HEK293 (cell line): ENCODE results near the gene SAP25.

Experiments used
- GFI1B ChIP-seq: fragments of 450-650 bp; formaldehyde crosslinking; IDR thresholded peaks from 2 replicates; pipeline ENCODE4 v1.5.1; 2016; ENCODE audit warnings: missing biosample characterization, missing genetic modification characterization
- GLI4 ChIP-seq: fragments of 450-650 bp; formaldehyde crosslinking; IDR thresholded peaks from 2 replicates; pipeline ENCODE4 v1.5.1; 2016; ENCODE audit warnings: missing biosample characterization, missing genetic modification characterization
- GLIS2 ChIP-seq: fragments of 450-650 bp; formaldehyde crosslinking; IDR thresholded peaks from 2 replicates; pipeline ENCODE4 v1.5.1; 2016; ENCODE audit warnings: missing biosample characterization, missing genetic modification characterization
- KLF10 ChIP-seq: fragments of 450-650 bp; IDR thresholded peaks from 2 replicates; pipeline ENCODE4 v1.5.1; 2018; ENCODE audit warnings: missing biosample characterization, mild to moderate bottlenecking, missing genetic modification characterization
- YY2 ChIP-seq: fragments of 450-650 bp; formaldehyde crosslinking; IDR thresholded peaks from 2 replicates; pipeline ENCODE4 v1.5.1; 2016; ENCODE audit warnings: missing biosample characterization, missing genetic modification characterization
- ZBTB1 ChIP-seq: fragments of 450-650 bp; formaldehyde crosslinking; IDR thresholded peaks from 2 replicates; pipeline ENCODE4 v1.5.1; 2016; ENCODE audit warnings: missing biosample characterization, missing genetic modification characterization
- ZBTB8A ChIP-seq: fragments of 450-650 bp; formaldehyde crosslinking; IDR thresholded peaks from 2 replicates; pipeline ENCODE4 v1.5.1; 2016; ENCODE audit warnings: missing biosample characterization, missing genetic modification characterization
- ZNF10 ChIP-seq: fragments of 450-650 bp; formaldehyde crosslinking; IDR thresholded peaks from 2 replicates; pipeline ENCODE4 v1.5.1; 2017; ENCODE audit warnings: missing biosample characterization, missing genetic modification characterization
- ZNF174 ChIP-seq: fragments of 450-650 bp; formaldehyde crosslinking; IDR thresholded peaks from 2 replicates; pipeline ENCODE4 v1.5.0; 2017; ENCODE audit warnings: missing biosample characterization, mild to moderate bottlenecking, missing genetic modification characterization
- ZNF175 ChIP-seq: fragments of 450-650 bp; formaldehyde crosslinking; IDR thresholded peaks from 2 replicates; pipeline ENCODE4 v1.5.1; 2016; ENCODE audit warnings: missing biosample characterization, missing genetic modification characterization
- ZNF239 ChIP-seq: fragments of 450-650 bp; formaldehyde crosslinking; IDR thresholded peaks from 2 replicates; pipeline ENCODE4 v1.5.1; 2016; ENCODE audit warnings: missing biosample characterization, missing genetic modification characterization
- ZNF274 ChIP-seq, 2 experiments: fragments of 200-500 bp in 1 of 2; fragments of 450-650 bp in 1 of 2; sonication (Bioruptor generic) in 1 of 2; formaldehyde crosslinking in 1 of 2; IDR thresholded peaks; 2 replicates each; pipeline versions ENCODE4 v1.5.1 to v1.6.1; 2014 to 2016; ENCODE audit warnings: borderline replicate concordance in 1 of 2, inconsistent platforms in 1 of 2, low read length in 1 of 2, missing biosample characterization in 1 of 2, missing genetic modification characterization in 1 of 2
- ZNF302 ChIP-seq: fragments of 450-650 bp; formaldehyde crosslinking; IDR thresholded peaks from 2 replicates; pipeline ENCODE4 v1.5.1; 2016; ENCODE audit warnings: missing biosample characterization, missing genetic modification characterization, low read depth
- ZNF324 ChIP-seq: fragments of 450-650 bp; formaldehyde crosslinking; IDR thresholded peaks from 2 replicates; pipeline ENCODE4 v1.5.1; 2016; ENCODE audit warnings: missing biosample characterization, missing genetic modification characterization
- ZNF341 ChIP-seq: fragments of 450-650 bp; formaldehyde crosslinking; IDR thresholded peaks from 2 replicates; pipeline ENCODE4; 2016; ENCODE audit warnings: low read depth, missing biosample characterization, missing genetic modification characterization
- ZNF354C ChIP-seq: fragments of 450-650 bp; formaldehyde crosslinking; IDR thresholded peaks from 2 replicates; pipeline ENCODE4 v1.5.1; 2016; ENCODE audit warnings: missing biosample characterization, missing genetic modification characterization, low read depth, borderline replicate concordance
- ZNF394 ChIP-seq: fragments of 450-650 bp; formaldehyde crosslinking; IDR thresholded peaks from 2 replicates; pipeline ENCODE4 v1.5.1; 2016; ENCODE audit warnings: missing biosample characterization, missing genetic modification characterization, mild to moderate bottlenecking, moderate library complexity, borderline replicate concordance
- ZNF501 ChIP-seq: fragments of 450-650 bp; formaldehyde crosslinking; IDR thresholded peaks from 2 replicates; pipeline ENCODE4 v1.5.1; 2016; ENCODE audit warnings: missing biosample characterization, missing genetic modification characterization
- ZNF529 ChIP-seq: fragments of 450-650 bp; formaldehyde crosslinking; IDR thresholded peaks from 2 replicates; pipeline ENCODE4 v1.5.1; 2017; ENCODE audit warnings: missing genetic modification characterization, missing biosample characterization; ENCODE audit not compliant: insufficient replicate concordance
- ZNF558 ChIP-seq: fragments of 450-650 bp; formaldehyde crosslinking; IDR thresholded peaks from 2 replicates; pipeline ENCODE4 v1.5.1; 2016; ENCODE audit warnings: missing biosample characterization, missing genetic modification characterization
- ZNF623 ChIP-seq: fragments of 450-650 bp; formaldehyde crosslinking; IDR thresholded peaks from 2 replicates; pipeline ENCODE4 v1.5.1; 2016; ENCODE audit warnings: missing biosample characterization, missing genetic modification characterization
- ZNF629 ChIP-seq: fragments of 450-650 bp; formaldehyde crosslinking; IDR thresholded peaks from 2 replicates; pipeline ENCODE4 v1.5.1; 2017; ENCODE audit warnings: missing biosample characterization, missing genetic modification characterization
- ZNF76 ChIP-seq: fragments of 450-650 bp; formaldehyde crosslinking; IDR thresholded peaks from 2 replicates; pipeline ENCODE4; 2016; ENCODE audit warnings: low read depth, missing biosample characterization, missing genetic modification characterization, borderline replicate concordance
- ZNF837 ChIP-seq: fragments of 450-650 bp; formaldehyde crosslinking; IDR thresholded peaks from 2 replicates; pipeline ENCODE4 v1.5.1; 2016; ENCODE audit warnings: missing biosample characterization, missing genetic modification characterization
- ZXDB ChIP-seq: fragments of 450-650 bp; formaldehyde crosslinking; IDR thresholded peaks from 2 replicates; pipeline ENCODE4 v1.5.1; 2016; ENCODE audit warnings: missing biosample characterization, missing genetic modification characterization
- TF ChIP-seq, protein P1 (sequence below): fragments of 450-650 bp; IDR thresholded peaks from 2 replicates; pipeline ENCODE4 v1.5.1; 2018; ENCODE audit warnings: missing biosample characterization, mild to moderate bottlenecking, missing genetic modification characterization
- TF ChIP-seq, protein P2 (sequence below): IDR thresholded peaks from 2 replicates; pipeline ENCODE4 v1.6.1; 2011; ENCODE audit warnings: mild to moderate bottlenecking, low read depth, low read length, borderline replicate concordance
- TF ChIP-seq, protein P3 (sequence below): fragments of 450-650 bp; formaldehyde crosslinking; IDR thresholded peaks from 2 replicates; pipeline ENCODE4 v1.5.1; 2017; ENCODE audit warnings: missing biosample characterization, missing genetic modification characterization
- TF ChIP-seq, protein P4 (sequence below): fragments of 450-650 bp; formaldehyde crosslinking; IDR thresholded peaks from 2 replicates; pipeline ENCODE4 v1.5.1; 2017; ENCODE audit warnings: missing biosample characterization, missing genetic modification characterization
- TF ChIP-seq, protein P5 (sequence below): fragments of 450-650 bp; formaldehyde crosslinking; IDR thresholded peaks from 2 replicates; pipeline ENCODE4 v1.5.1; 2016; ENCODE audit warnings: missing biosample characterization, missing genetic modification characterization

The SAP25 gene

DNA sequence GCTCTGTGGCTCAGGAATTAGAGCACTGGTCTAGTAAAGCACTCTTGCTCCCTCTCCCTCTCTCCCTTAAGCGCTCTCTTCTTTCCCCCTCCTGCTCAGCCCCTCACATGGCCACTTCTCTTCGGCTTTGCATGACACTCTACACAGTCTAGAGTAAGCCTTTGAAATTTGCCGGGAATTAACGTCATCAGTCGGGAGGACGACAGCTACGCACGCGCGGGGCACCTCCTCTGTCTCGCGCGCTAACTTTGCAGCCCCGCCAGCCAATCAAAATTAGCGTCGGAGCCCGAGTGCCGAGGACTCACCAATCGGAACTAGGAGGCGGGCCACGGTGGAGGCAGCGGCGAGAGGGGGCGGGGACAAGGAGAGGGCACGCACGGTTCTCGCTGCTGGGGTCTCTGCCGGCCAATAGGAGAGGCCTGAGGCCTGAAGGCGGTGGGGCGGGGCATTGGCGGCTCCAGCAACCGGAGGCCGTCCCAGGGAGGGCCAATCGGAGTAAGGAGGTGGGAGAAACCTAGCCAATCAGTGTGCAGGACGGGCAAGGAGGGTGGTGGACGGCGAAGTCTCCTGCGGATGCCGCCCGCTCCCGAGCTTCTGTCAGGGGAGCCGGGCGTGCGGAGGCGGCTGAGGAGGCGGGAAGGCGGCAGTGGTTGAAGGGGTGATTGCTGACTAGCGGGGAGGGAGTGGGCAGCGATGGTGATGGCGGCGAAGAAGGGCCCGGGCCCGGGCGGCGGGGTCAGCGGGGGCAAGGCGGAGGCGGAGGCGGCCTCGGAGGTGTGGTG lies 34.9 kb downstream of the SAP25 start, which contains the start of gene AGFG2 (continued):
- TF ChIP-seq, protein P1, sequence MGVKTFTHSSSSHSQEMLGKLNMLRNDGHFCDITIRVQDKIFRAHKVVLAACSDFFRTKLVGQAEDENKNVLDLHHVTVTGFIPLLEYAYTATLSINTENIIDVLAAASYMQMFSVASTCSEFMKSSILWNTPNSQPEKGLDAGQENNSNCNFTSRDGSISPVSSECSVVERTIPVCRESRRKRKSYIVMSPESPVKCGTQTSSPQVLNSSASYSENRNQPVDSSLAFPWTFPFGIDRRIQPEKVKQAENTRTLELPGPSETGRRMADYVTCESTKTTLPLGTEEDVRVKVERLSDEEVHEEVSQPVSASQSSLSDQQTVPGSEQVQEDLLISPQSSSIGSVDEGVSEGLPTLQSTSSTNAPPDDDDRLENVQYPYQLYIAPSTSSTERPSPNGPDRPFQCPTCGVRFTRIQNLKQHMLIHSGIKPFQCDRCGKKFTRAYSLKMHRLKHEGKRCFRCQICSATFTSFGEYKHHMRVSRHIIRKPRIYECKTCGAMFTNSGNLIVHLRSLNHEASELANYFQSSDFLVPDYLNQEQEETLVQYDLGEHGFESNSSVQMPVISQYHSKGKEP, result no peak
- TF ChIP-seq GLIS2 (tag by site-specific recombination) (peak; percentile 100), ZNF354C (no peak), ZXDB (peak; percentile 55), ZBTB1 (tag by site-specific recombination) (0 out of 2 replicates have a peak, but pooled peaks have one; percentile 83), ZNF394 (no peak; the same call in 1 of the 2 replicates), ZNF341 (tag by site-specific recombination) (peak; percentile 36; the same call in 1 of the 2 replicates), KLF10 (peak; percentile 97), ZBTB8A (tag by site-specific recombination) (peak; percentile 78), ZNF629 (tag by site-specific recombination) (peak; percentile 94), ZNF558 (tag by site-specific recombination) (0 out of 2 replicates have a peak, but pooled peaks have one; percentile 15), ZNF623 (tag by site-specific recombination) (no peak), ZNF175 (tag by site-specific recombination) (no peak), GFI1B (tag by site-specific recombination) (no peak), ZNF274 (IDR thresholded peaks at IDR 0.05; ENCODE audit: low read length) (no peak), ZNF274 (tag by site-specific recombination; IDR thresholded peaks at IDR 0.05; ENCODE audit: borderline replicate concordance) (no peak), YY2 (tag by site-specific recombination) (peak; percentile 87), ZNF76 (tag by site-specific recombination) (peak; percentile 59; the same call in 1 of the 2 replicates), ZNF174 (no peak), ZNF501 (peak; percentile 38), ZNF324 (tag by site-specific recombination) (peak; percentile 54; the same call in 1 of the 2 replicates), ZNF10 (tag by site-specific recombination) (peak; percentile 25; the same call in 1 of the 2 replicates), ZNF837 (no peak), ZNF302 (no peak), GLI4 (tag by site-specific recombination) (no peak; the same call in 1 of the 2 replicates), ZNF529 (tag by site-specific recombination) (no peak), ZNF239 (tag by site-specific recombination) (no peak)
- TF ChIP-seq, protein P2, sequence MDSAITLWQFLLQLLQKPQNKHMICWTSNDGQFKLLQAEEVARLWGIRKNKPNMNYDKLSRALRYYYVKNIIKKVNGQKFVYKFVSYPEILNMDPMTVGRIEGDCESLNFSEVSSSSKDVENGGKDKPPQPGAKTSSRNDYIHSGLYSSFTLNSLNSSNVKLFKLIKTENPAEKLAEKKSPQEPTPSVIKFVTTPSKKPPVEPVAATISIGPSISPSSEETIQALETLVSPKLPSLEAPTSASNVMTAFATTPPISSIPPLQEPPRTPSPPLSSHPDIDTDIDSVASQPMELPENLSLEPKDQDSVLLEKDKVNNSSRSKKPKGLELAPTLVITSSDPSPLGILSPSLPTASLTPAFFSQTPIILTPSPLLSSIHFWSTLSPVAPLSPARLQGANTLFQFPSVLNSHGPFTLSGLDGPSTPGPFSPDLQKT, result no peak
- TF ChIP-seq, protein P3, sequence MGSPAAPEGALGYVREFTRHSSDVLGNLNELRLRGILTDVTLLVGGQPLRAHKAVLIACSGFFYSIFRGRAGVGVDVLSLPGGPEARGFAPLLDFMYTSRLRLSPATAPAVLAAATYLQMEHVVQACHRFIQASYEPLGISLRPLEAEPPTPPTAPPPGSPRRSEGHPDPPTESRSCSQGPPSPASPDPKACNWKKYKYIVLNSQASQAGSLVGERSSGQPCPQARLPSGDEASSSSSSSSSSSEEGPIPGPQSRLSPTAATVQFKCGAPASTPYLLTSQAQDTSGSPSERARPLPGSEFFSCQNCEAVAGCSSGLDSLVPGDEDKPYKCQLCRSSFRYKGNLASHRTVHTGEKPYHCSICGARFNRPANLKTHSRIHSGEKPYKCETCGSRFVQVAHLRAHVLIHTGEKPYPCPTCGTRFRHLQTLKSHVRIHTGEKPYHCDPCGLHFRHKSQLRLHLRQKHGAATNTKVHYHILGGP, result no peak
- TF ChIP-seq, protein P4, sequence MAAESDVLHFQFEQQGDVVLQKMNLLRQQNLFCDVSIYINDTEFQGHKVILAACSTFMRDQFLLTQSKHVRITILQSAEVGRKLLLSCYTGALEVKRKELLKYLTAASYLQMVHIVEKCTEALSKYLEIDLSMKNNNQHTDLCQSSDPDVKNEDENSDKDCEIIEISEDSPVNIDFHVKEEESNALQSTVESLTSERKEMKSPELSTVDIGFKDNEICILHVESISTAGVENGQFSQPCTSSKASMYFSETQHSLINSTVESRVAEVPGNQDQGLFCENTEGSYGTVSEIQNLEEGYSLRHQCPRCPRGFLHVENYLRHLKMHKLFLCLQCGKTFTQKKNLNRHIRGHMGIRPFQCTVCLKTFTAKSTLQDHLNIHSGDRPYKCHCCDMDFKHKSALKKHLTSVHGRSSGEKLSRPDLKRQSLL (tag by site-specific recombination), result peak; percentile 94
- TF ChIP-seq, protein P5, sequence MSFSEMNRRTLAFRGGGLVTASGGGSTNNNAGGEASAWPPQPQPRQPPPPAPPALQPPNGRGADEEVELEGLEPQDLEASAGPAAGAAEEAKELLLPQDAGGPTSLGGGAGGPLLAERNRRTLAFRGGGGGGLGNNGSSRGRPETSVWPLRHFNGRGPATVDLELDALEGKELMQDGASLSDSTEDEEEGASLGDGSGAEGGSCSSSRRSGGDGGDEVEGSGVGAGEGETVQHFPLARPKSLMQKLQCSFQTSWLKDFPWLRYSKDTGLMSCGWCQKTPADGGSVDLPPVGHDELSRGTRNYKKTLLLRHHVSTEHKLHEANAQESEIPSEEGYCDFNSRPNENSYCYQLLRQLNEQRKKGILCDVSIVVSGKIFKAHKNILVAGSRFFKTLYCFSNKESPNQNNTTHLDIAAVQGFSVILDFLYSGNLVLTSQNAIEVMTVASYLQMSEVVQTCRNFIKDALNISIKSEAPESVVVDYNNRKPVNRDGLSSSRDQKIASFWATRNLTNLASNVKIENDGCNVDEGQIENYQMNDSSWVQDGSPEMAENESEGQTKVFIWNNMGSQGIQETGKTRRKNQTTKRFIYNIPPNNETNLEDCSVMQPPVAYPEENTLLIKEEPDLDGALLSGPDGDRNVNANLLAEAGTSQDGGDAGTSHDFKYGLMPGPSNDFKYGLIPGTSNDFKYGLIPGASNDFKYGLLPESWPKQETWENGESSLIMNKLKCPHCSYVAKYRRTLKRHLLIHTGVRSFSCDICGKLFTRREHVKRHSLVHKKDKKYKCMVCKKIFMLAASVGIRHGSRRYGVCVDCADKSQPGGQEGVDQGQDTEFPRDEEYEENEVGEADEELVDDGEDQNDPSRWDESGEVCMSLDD (tag by site-specific recombination), result peak; percentile 66
